K562 (cell line): ENCODE results near the gene C6orf47. TPM values are rescaled to one million over a fixed set of nuclear protein-coding genes. Genes with fewer than 3 reads are reported as not detected.

Experiments used
- ASH1L ChIP-seq: fragments of 450-650 bp; IDR thresholded peaks from 2 replicates; pipeline ENCODE4 v1.6.1; 2018; ENCODE audit warnings: borderline replicate concordance, mild to moderate bottlenecking, low read depth; ENCODE audit not compliant: partially characterized antibody
- HMG20B ChIP-seq: fragments of 250-450 bp; sonication (Bioruptor Pico); IDR thresholded peaks from 2 replicates; pipeline ENCODE4 v1.5.0; 2021; ENCODE audit warnings: mild to moderate bottlenecking
- NCOA4 ChIP-seq: fragments of 450-650 bp; IDR thresholded peaks from 2 replicates; pipeline ENCODE4 v1.6.1; 2018; ENCODE audit warnings: mild to moderate bottlenecking; ENCODE audit not compliant: partially characterized antibody
- NR2C1 ChIP-seq, 2 experiments: fragments of 450-650 bp; IDR thresholded peaks; 2 replicates each; pipeline ENCODE4 v1.6.1; 2017; ENCODE audit warnings: mild to moderate bottlenecking in 2 of 2, antibody characterized with exemption in 1 of 2, inconsistent platforms in 1 of 2, missing compliant biosample characterization in 1 of 2, missing genetic modification characterization in 1 of 2
- NRF1 ChIP-seq, 2 experiments: fragments of 450-650 bp; IDR thresholded peaks in 1 of 2; conservative IDR thresholded peaks in 1 of 2; 2 replicates each; pipeline ENCODE4 v1.6.1; 2014; ENCODE audit warnings: mild to moderate bottlenecking in 2 of 2
- PHF20 ChIP-seq: fragments of 450-650 bp; IDR thresholded peaks from 2 replicates; pipeline ENCODE4 v1.6.1; 2018; ENCODE audit not compliant: partially characterized antibody
- POLR2AphosphoS2 ChIP-seq: IDR thresholded peaks from 2 replicates; pipeline ENCODE4 v1.6.1; 2012; ENCODE audit warnings: low read length, improper control_type of control experiment
- POLR3A ChIP-seq: IDR thresholded peaks from 2 replicates; pipeline ENCODE4 v1.6.1; 2011; ENCODE audit warnings: borderline replicate concordance, mild to moderate bottlenecking, moderate library complexity; ENCODE audit not compliant: insufficient read length, insufficient read depth; ENCODE audit errors: extremely low read depth
- TCFL5 ChIP-seq: fragments of 250-450 bp; sonication (Bioruptor Pico); conservative IDR thresholded peaks from 2 replicates; pipeline ENCODE4 v1.6.1; 2021; ENCODE audit warnings: mild to moderate bottlenecking, moderate library complexity, matching md5 sums
- TSC22D4 ChIP-seq: fragments of 450-650 bp; IDR thresholded peaks from 2 replicates; pipeline ENCODE4 v1.6.1; 2016; ENCODE audit warnings: missing genetic modification characterization, missing biosample characterization, control low read depth
- polyA plus RNA-seq, 8 experiments: library from polyadenylated mRNA; depleted of rRNA in 4 of 8; stranded (reverse) in 5 of 8; unstranded in 3 of 8; fragments of >200 nt; fragmentation: Nextera tagmentation in 2 of 8; fragmentation: Illumina TruSeq in 1 of 8; extraction: Ambion mirVana in 2 of 8; extraction: Trizol in 1 of 8; gene quantifications; 2 replicates each; pipeline versions ENCODE4 v1.2.1 to v1.2.3, GENCODE V29; 2011 to 2014; ENCODE audit warnings: inconsistent platforms in 1 of 8, missing spikeins in 1 of 8
- total RNA-seq, 7 experiments: library from RNA; depleted of rRNA in 6 of 7; stranded (reverse); fragments of >200 nt in 6 of 7; fragmentation: Illumina TruSeq in 2 of 7; extraction: Trizol in 2 of 7; gene quantifications; 2 replicates each; pipeline versions ENCODE4 v1.2.1 to v1.2.3, GENCODE V29; 2011 to 2021; ENCODE audit warnings: low replicate concordance in 1 of 7
- TF ChIP-seq, protein P1 (sequence below): sonication (generic); formaldehyde crosslinking; IDR thresholded peaks from 2 replicates; pipeline ENCODE4 v1.4.0; 2020; ENCODE audit warnings: mild to moderate bottlenecking, missing genetic modification reagents
- TF ChIP-seq, protein P2 (sequence below): sonication (generic); formaldehyde crosslinking; IDR thresholded peaks from 2 replicates; pipeline ENCODE4 v1.9.0; 2022; ENCODE audit warnings: mild to moderate bottlenecking, missing genetic modification reagents
- TF ChIP-seq, protein P3 (sequence below): fragments of 250-450 bp; sonication (Bioruptor Pico); IDR thresholded peaks from 2 replicates; pipeline ENCODE4 v1.8.0; 2022; ENCODE audit warnings: moderate library complexity, mild to moderate bottlenecking, inconsistent platforms
- TF ChIP-seq, protein P4 (sequence below): sonication (generic); formaldehyde crosslinking; IDR thresholded peaks from 2 replicates; pipeline ENCODE4 v1.8.0; 2022; ENCODE audit warnings: missing genetic modification reagents, mild to moderate bottlenecking, borderline replicate concordance
- TF ChIP-seq, protein P5 (sequence below): sonication (generic); formaldehyde crosslinking; IDR thresholded peaks from 2 replicates; pipeline ENCODE4 v1.9.0; 2022; ENCODE audit warnings: mild to moderate bottlenecking, missing genetic modification reagents
- TF ChIP-seq, protein P6 (sequence below): fragments of 250-450 bp; sonication (Bioruptor Pico); IDR thresholded peaks from 2 replicates; pipeline ENCODE4 v1.5.0; 2020; ENCODE audit warnings: mild to moderate bottlenecking, borderline replicate concordance

C6orf47 gene
- total and polyA plus RNA-seq, 9 of the 15 experiments (the other 6 are each of a cell fraction or from before 2014, with no cell fraction given): 0.14 to 43.8 (median 27.0) TPM

DNA sequence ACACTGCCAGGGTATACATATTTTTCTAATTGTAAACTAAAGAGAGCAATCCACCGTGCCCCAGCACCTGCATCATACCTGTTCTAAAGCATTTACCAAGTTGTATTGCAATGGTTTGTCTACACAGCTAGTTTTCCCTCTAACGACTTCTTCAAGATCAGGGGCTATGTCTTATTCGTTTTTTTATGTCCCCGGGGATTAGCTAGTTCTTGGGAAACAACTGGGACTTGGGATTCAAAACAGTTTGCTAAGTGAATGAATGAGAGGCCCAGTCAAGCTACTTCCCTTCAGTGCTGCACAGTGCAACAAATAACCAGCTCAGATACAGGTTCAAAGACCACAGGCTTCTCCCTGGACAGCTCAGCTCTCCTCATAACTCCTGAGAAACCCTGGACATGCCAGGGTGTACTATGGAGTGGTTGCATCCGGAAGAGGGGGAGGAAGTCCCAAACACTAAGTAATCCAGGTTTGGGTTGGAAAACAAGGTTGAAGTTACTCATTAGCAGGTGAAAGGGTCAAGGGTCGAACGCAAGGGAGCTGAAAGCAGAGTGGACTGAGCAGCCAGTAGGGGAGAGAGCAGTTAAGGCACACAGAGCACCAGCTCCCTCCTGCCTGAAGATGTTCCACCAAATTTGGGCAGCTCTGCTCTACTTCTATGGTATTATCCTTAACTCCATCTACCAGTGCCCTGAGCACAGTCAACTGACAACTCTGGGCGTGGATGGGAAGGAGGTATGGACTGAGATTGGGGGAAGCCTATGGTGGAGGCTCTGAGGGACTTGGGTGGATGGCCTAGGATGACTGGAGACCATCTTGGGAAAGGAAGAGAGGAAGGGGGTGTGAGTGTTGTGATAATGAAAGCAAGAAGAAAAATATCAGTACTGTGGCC lies 5.0 kb downstream of the C6orf47 start, which contains the start of gene APOM (continued):
- TF ChIP-seq, protein P1, sequence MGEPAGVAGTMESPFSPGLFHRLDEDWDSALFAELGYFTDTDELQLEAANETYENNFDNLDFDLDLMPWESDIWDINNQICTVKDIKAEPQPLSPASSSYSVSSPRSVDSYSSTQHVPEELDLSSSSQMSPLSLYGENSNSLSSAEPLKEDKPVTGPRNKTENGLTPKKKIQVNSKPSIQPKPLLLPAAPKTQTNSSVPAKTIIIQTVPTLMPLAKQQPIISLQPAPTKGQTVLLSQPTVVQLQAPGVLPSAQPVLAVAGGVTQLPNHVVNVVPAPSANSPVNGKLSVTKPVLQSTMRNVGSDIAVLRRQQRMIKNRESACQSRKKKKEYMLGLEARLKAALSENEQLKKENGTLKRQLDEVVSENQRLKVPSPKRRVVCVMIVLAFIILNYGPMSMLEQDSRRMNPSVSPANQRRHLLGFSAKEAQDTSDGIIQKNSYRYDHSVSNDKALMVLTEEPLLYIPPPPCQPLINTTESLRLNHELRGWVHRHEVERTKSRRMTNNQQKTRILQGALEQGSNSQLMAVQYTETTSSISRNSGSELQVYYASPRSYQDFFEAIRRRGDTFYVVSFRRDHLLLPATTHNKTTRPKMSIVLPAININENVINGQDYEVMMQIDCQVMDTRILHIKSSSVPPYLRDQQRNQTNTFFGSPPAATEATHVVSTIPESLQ (CRISPR knock-in tag): no peak
- TF ChIP-seq, protein P2, sequence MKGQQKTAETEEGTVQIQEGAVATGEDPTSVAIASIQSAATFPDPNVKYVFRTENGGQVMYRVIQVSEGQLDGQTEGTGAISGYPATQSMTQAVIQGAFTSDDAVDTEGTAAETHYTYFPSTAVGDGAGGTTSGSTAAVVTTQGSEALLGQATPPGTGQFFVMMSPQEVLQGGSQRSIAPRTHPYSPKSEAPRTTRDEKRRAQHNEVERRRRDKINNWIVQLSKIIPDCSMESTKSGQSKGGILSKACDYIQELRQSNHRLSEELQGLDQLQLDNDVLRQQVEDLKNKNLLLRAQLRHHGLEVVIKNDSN: no peak
- TF ChIP-seq NRF1 (conservative IDR thresholded peaks at IDR 0.05 in 1 of 2, IDR thresholded peaks at IDR 0.05 in 1 of 2) (no peak), NR2C1 (IDR thresholded peaks at IDR 0.05) (no peak), NR2C1 (tag; IDR thresholded peaks at IDR 0.05) (peak; percentile 57; the same call in 1 of the 2 replicates), HMG20B (0 out of 2 replicates have a peak, but pooled peaks have one; percentile 70), TCFL5 (CRISPR knock-in tag) (no peak), NCOA4 (no peak), TSC22D4 (no peak), ASH1L (no peak), PHF20 (no peak), POLR2AphosphoS2 (0 out of 2 replicates have a peak, but pooled peaks have one; percentile 16), POLR3A (no peak)
- TF ChIP-seq, protein P3, sequence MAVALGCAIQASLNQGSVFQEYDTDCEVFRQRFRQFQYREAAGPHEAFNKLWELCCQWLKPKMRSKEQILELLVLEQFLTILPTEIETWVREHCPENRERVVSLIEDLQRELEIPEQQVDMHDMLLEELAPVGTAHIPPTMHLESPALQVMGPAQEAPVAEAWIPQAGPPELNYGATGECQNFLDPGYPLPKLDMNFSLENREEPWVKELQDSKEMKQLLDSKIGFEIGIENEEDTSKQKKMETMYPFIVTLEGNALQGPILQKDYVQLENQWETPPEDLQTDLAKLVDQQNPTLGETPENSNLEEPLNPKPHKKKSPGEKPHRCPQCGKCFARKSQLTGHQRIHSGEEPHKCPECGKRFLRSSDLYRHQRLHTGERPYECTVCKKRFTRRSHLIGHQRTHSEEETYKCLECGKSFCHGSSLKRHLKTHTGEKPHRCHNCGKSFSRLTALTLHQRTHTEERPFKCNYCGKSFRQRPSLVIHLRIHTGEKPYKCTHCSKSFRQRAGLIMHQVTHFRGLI (CRISPR knock-in tag): no peak
- TF ChIP-seq, protein P4, sequence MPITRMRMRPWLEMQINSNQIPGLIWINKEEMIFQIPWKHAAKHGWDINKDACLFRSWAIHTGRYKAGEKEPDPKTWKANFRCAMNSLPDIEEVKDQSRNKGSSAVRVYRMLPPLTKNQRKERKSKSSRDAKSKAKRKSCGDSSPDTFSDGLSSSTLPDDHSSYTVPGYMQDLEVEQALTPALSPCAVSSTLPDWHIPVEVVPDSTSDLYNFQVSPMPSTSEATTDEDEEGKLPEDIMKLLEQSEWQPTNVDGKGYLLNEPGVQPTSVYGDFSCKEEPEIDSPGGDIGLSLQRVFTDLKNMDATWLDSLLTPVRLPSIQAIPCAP (CRISPR knock-in tag): no peak
- TF ChIP-seq, protein P5, sequence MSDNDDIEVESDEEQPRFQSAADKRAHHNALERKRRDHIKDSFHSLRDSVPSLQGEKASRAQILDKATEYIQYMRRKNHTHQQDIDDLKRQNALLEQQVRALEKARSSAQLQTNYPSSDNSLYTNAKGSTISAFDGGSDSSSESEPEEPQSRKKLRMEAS (CRISPR knock-in tag): 0 out of 2 replicates have a peak, but pooled peaks have one; percentile 18
- TF ChIP-seq, protein P6, sequence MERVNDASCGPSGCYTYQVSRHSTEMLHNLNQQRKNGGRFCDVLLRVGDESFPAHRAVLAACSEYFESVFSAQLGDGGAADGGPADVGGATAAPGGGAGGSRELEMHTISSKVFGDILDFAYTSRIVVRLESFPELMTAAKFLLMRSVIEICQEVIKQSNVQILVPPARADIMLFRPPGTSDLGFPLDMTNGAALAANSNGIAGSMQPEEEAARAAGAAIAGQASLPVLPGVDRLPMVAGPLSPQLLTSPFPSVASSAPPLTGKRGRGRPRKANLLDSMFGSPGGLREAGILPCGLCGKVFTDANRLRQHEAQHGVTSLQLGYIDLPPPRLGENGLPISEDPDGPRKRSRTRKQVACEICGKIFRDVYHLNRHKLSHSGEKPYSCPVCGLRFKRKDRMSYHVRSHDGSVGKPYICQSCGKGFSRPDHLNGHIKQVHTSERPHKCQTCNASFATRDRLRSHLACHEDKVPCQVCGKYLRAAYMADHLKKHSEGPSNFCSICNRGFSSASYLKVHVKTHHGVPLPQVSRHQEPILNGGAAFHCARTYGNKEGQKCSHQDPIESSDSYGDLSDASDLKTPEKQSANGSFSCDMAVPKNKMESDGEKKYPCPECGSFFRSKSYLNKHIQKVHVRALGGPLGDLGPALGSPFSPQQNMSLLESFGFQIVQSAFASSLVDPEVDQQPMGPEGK (CRISPR knock-in tag): no peak
